Progenitor cell of endocrine pancreas (in vitro differentiated cells): Measurements from ENCODE around the gene SMAP2. TPM values are rescaled to one million over a fixed set of nuclear protein-coding genes. Genes with fewer than 3 reads are reported as not detected.

Experiments used
- DNase-seq: peaks from one replicate; pipeline ENCODE4 v3.0.0; 2021; ENCODE audit warnings: low spot score; ENCODE audit not compliant: unreplicated experiment
- H3K27ac Mint-ChIP-seq: 2 replicates; pipeline ENCODE4 v1.8.0; 2021; ENCODE audit warnings: mild to moderate bottlenecking, moderate library complexity, mixed read lengths
- H3K27me3 Mint-ChIP-seq: 2 replicates; pipeline ENCODE4 v1.8.0; 2021; ENCODE audit warnings: mixed read lengths
- H3K36me3 Mint-ChIP-seq: 2 replicates; pipeline ENCODE4 v1.8.0; 2022; ENCODE audit warnings: mixed read lengths; ENCODE audit not compliant: insufficient read depth
- H3K4me1 Mint-ChIP-seq: 2 replicates; pipeline ENCODE4 v1.8.0; 2021; ENCODE audit warnings: low read depth, mixed read lengths
- H3K4me3 Mint-ChIP-seq: 2 replicates; pipeline ENCODE4 v1.8.0; 2021; ENCODE audit warnings: low read depth, mild to moderate bottlenecking, moderate library complexity, mixed read lengths
- H3K9me3 Mint-ChIP-seq: 2 replicates; pipeline ENCODE4 v1.8.0; 2021; ENCODE audit warnings: low read depth, mixed read lengths
- CTCF ChIP-seq: fragments of 200-600 bp; sonication (generic); IDR thresholded peaks from one replicate; pipeline ENCODE4 v1.5.0; 2021; ENCODE audit warnings: antibody characterized with exemption, mild to moderate bottlenecking; ENCODE audit not compliant: unreplicated experiment
- total RNA-seq: library from RNA; stranded (reverse); gene quantifications from 2 replicates; pipeline ENCODE4 v1.2.1, GENCODE V29; 2021

The SMAP2 gene
- total RNA-seq, 1 donor from 2014 or later: 30.3 TPM

GRCh38 chr1:40393173-40393572 is 19.6 kb downstream of the SMAP2 start:
- no peak overlapping the region for H3K4me3 Mint-ChIP-seq
- TF ChIP-seq CTCF: no peak
- no peak for DNase-seq
- H3K36me3 Mint-ChIP-seq: peaks cover 21% of the 10 kb centered on the region
- H3K9me3 Mint-ChIP-seq: peaks cover 9% of the 10 kb centered on the region
- no peak overlapping the region for H3K27ac Mint-ChIP-seq
- H3K4me1 Mint-ChIP-seq: peaks cover 43% of the 10 kb centered on the region
- H3K27me3 Mint-ChIP-seq: no peaks in the 10 kb centered on the region

- DNase-seq: no peak
- H3K9me3 Mint-ChIP-seq: no peaks in the 10 kb centered on the region
- no peak overlapping the region for H3K4me3 Mint-ChIP-seq
- no peak for TF ChIP-seq CTCF
- H3K27ac Mint-ChIP-seq: no peak overlapping the region
- peaks cover 9% of the 10 kb centered on the region for H3K36me3 Mint-ChIP-seq
- no peaks in the 10 kb centered on the region for H3K27me3 Mint-ChIP-seq
- peaks cover 32% of the 10 kb centered on the region for H3K4me1 Mint-ChIP-seq
These were observed 21.1 kb downstream of the SMAP2 start for GRCh38 chr1:40394491-40395172.

GRCh38 chr1:40395190-40396175 is 22.0 kb downstream of the SMAP2 start:
- DNase-seq: no peak
- no peak overlapping the region for H3K4me3 Mint-ChIP-seq
- H3K4me1 Mint-ChIP-seq: peaks cover 29% of the 10 kb centered on the region
- no peak for TF ChIP-seq CTCF
- peaks cover 8% of the 10 kb centered on the region for H3K36me3 Mint-ChIP-seq
- peaks cover 3% of the 10 kb centered on the region for H3K9me3 Mint-ChIP-seq
- H3K27me3 Mint-ChIP-seq: no peaks in the 10 kb centered on the region
- H3K27ac Mint-ChIP-seq: no peak overlapping the region

DNA sequence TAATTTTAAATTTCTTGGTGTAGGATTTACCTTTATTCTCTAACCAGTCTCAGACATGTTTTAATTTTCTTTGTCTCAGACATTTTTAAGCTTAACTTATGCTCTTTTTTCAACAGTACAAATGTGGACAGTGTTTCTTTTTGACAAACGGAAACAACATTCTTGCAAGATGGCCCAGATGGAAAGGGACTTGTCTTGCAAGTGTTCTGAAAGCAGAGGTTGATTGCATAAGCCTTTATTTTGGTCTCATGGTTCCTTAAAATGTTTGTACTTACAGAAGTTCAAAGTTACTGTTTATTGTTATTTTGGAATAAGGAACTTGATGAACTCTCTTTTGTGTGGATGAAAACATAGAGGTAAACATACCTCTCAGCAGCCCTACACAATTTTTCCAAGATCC is 22.9 kb downstream of the SMAP2 start:
- H3K36me3 Mint-ChIP-seq: peaks cover 7% of the 10 kb centered on the region
- no peaks in the 10 kb centered on the region for H3K27me3 Mint-ChIP-seq
- peaks cover 22% of the 10 kb centered on the region for H3K4me1 Mint-ChIP-seq
- peaks cover 3% of the 10 kb centered on the region for H3K9me3 Mint-ChIP-seq
- H3K27ac Mint-ChIP-seq: no peak overlapping the region
- DNase-seq: no peak
- no peak for TF ChIP-seq CTCF
- H3K4me3 Mint-ChIP-seq: no peak overlapping the region

DNA sequence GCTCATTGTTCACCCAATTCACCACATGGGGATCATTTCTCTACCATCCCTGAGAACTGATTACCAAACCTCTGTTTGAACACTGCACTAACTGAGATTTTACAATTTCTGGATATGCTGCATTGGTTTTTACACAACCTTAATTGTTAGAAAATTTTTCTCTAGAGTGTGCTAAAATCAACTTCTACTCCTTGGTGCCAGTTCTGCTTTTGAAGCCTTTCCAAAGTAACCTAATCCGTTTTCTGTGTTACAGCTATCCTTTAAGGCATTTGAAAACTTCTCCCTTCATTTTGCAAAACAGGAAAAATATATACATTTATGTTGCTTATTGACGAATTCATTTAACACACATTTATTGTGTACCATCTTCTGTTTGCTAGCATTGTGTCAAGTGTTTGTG is 23.7 kb downstream of the SMAP2 start:
- Mint-ChIP-seq H3K9me3 (peaks cover 3% of the 10 kb centered on the region), H3K4me1 (peaks cover 14% of the 10 kb centered on the region), H3K4me3 (no peak overlapping the region), H3K36me3 (peaks cover 7% of the 10 kb centered on the region), H3K27me3 (no peaks in the 10 kb centered on the region), H3K27ac (no peak overlapping the region)
- no peak for DNase-seq
- no peak for TF ChIP-seq CTCF
